ENCODE measurements around the gene HBB.

The HBB gene

GRCh38 chr11:5241458-5241857 lies 14.6 kb upstream of the HBB start:
- no peaks in the 10 kb centered on the region for H3K79me2 ChIP-seq (ENCODE audit: insufficient read depth, low read length)
- peaks cover 18% of the 10 kb centered on the region for H3K27me3 ChIP-seq (ENCODE audit: insufficient read depth, low read length, poor library complexity)
- TF ChIP-seq EZH2 (IDR thresholded peaks at IDR 0.05; ENCODE audit: borderline replicate concordance, low read depth, low read length, severe bottlenecking): no peak
- TF ChIP-seq CTCF (IDR thresholded peaks at IDR 0.05; ENCODE audit: borderline replicate concordance, extremely low read depth, low read length, poor library complexity, severe bottlenecking): no peak
- no peak overlapping the region for H3K9ac ChIP-seq (ENCODE audit: low read depth, low read length)
- H2AFZ ChIP-seq (ENCODE audit: low read depth, low read length): no peak overlapping the region
- H3K36me3 ChIP-seq (ENCODE audit: insufficient read depth, low read length): no peaks in the 10 kb centered on the region
- ATAC-seq (ENCODE audit: insufficient read depth, low read depth) (no peak), DNase-seq (no peak)
- H3K27ac ChIP-seq (ENCODE audit: low read length): no peak overlapping the region
- H3K9me3 ChIP-seq (ENCODE audit: insufficient read depth, low read length, severe bottlenecking): no peaks in the 10 kb centered on the region
- no peak overlapping the region for H3K4me3 ChIP-seq (ENCODE audit: low read depth in 1 of 2, low read length in 2 of 2)
- no peaks in the 10 kb centered on the region for H4K20me1 ChIP-seq (ENCODE audit: insufficient read depth, low read length)
- no peaks in the 10 kb centered on the region for H3K4me1 ChIP-seq (ENCODE audit: insufficient read depth, low read length)
- H3K4me2 ChIP-seq (ENCODE audit: insufficient read depth, low read length): no peak overlapping the region

GRCh38 chr11:5240458-5240857 lies 13.6 kb upstream of the HBB start:
- no peak overlapping the region for H3K9ac ChIP-seq (ENCODE audit: low read depth, low read length)
- no peaks in the 10 kb centered on the region for H4K20me1 ChIP-seq (ENCODE audit: insufficient read depth, low read length)
- DNase-seq (no peak), ATAC-seq (ENCODE audit: insufficient read depth, low read depth) (no peak)
- H3K79me2 ChIP-seq (ENCODE audit: insufficient read depth, low read length): no peaks in the 10 kb centered on the region
- H3K27ac ChIP-seq (ENCODE audit: low read length): no peak overlapping the region
- H3K4me1 ChIP-seq (ENCODE audit: insufficient read depth, low read length): no peaks in the 10 kb centered on the region
- peaks cover 14% of the 10 kb centered on the region for H3K27me3 ChIP-seq (ENCODE audit: insufficient read depth, low read length, poor library complexity)
- H2AFZ ChIP-seq (ENCODE audit: low read depth, low read length): no peak overlapping the region
- TF ChIP-seq CTCF (IDR thresholded peaks at IDR 0.05; ENCODE audit: borderline replicate concordance, extremely low read depth, low read length, poor library complexity, severe bottlenecking) (no peak), EZH2 (IDR thresholded peaks at IDR 0.05; ENCODE audit: borderline replicate concordance, low read depth, low read length, severe bottlenecking) (no peak)
- no peaks in the 10 kb centered on the region for H3K9me3 ChIP-seq (ENCODE audit: insufficient read depth, low read length, severe bottlenecking)
- H3K4me2 ChIP-seq (ENCODE audit: insufficient read depth, low read length): no peak overlapping the region
- H3K36me3 ChIP-seq (ENCODE audit: insufficient read depth, low read length): no peaks in the 10 kb centered on the region
- H3K4me3 ChIP-seq (ENCODE audit: low read depth in 1 of 2, low read length in 2 of 2): no peak overlapping the region

GRCh38 chr11:5240056-5240455 lies 13.2 kb upstream of the HBB start:
- ATAC-seq (ENCODE audit: insufficient read depth, low read depth) (no peak), DNase-seq (no peak)
- no peak overlapping the region for H3K4me3 ChIP-seq (ENCODE audit: low read depth in 1 of 2, low read length in 2 of 2)
- no peak overlapping the region for H3K27ac ChIP-seq (ENCODE audit: low read length)
- H3K9ac ChIP-seq (ENCODE audit: low read depth, low read length): no peak overlapping the region
- H4K20me1 ChIP-seq (ENCODE audit: insufficient read depth, low read length): no peaks in the 10 kb centered on the region
- no peaks in the 10 kb centered on the region for H3K4me1 ChIP-seq (ENCODE audit: insufficient read depth, low read length)
- peaks cover 10% of the 10 kb centered on the region for H3K27me3 ChIP-seq (ENCODE audit: insufficient read depth, low read length, poor library complexity)
- H3K9me3 ChIP-seq (ENCODE audit: insufficient read depth, low read length, severe bottlenecking): no peaks in the 10 kb centered on the region
- no peaks in the 10 kb centered on the region for H3K79me2 ChIP-seq (ENCODE audit: insufficient read depth, low read length)
- no peak overlapping the region for H2AFZ ChIP-seq (ENCODE audit: low read depth, low read length)
- TF ChIP-seq EZH2 (IDR thresholded peaks at IDR 0.05; ENCODE audit: borderline replicate concordance, low read depth, low read length, severe bottlenecking): no peak
- TF ChIP-seq CTCF (IDR thresholded peaks at IDR 0.05; ENCODE audit: borderline replicate concordance, extremely low read depth, low read length, poor library complexity, severe bottlenecking): no peak
- H3K4me2 ChIP-seq (ENCODE audit: insufficient read depth, low read length): no peak overlapping the region
- H3K36me3 ChIP-seq (ENCODE audit: insufficient read depth, low read length): no peaks in the 10 kb centered on the region

GRCh38 chr11:5239046-5239445 lies 12.2 kb upstream of the HBB start:
- Histone ChIP-seq H3K4me2 (ENCODE audit: insufficient read depth, low read length) (no peak overlapping the region), H3K9me3 (ENCODE audit: insufficient read depth, low read length, severe bottlenecking) (no peaks in the 10 kb centered on the region), H3K4me3 (ENCODE audit: low read depth in 1 of 2, low read length in 2 of 2) (no peak overlapping the region), H3K36me3 (ENCODE audit: insufficient read depth, low read length) (no peaks in the 10 kb centered on the region), H3K79me2 (ENCODE audit: insufficient read depth, low read length) (no peaks in the 10 kb centered on the region), H4K20me1 (ENCODE audit: insufficient read depth, low read length) (no peaks in the 10 kb centered on the region), H2AFZ (ENCODE audit: low read depth, low read length) (no peak overlapping the region), H3K9ac (ENCODE audit: low read depth, low read length) (no peak overlapping the region), H3K27me3 (ENCODE audit: insufficient read depth, low read length, poor library complexity) (peaks cover 12% of the 10 kb centered on the region), H3K4me1 (ENCODE audit: insufficient read depth, low read length) (no peaks in the 10 kb centered on the region), H3K27ac (ENCODE audit: low read length) (no peak overlapping the region)
- no peak for DNase-seq
- TF ChIP-seq EZH2 (IDR thresholded peaks at IDR 0.05; ENCODE audit: borderline replicate concordance, low read depth, low read length, severe bottlenecking) (no peak), CTCF (IDR thresholded peaks at IDR 0.05; ENCODE audit: borderline replicate concordance, extremely low read depth, low read length, poor library complexity, severe bottlenecking) (no peak)
- ATAC-seq (ENCODE audit: insufficient read depth, low read depth): no peak

All from DND-41 (cell line).